ENCODE measurements around the gene PTER. TPM values are rescaled to one million over a fixed set of nuclear protein-coding genes. Genes with fewer than 3 reads are reported as not detected.

The PTER gene
- total RNA-seq, 1 experiment from 2014 or later: 7.2 TPM

DNA sequence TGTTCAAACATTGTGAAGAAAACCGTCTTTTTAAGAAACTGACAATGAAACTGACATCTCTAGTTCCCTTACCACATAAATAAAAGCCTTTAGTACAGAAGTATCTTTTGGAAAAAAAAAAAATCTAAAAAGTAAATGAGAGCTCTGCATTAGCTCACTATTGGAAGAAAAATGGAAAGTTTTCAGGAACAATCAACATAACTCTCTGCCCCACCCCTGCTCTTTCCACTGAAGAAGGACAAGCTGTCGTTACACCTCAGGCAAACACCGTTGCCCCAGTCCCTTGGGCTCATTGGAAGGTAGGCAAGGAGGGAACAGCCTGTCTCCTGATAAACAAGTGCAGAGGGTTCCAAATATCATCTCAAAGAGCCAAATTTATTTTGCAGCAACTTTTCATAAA lies 107.3 kb downstream of the PTER start:
- no peak for DNase-seq (ENCODE audit: low read depth)

DNA sequence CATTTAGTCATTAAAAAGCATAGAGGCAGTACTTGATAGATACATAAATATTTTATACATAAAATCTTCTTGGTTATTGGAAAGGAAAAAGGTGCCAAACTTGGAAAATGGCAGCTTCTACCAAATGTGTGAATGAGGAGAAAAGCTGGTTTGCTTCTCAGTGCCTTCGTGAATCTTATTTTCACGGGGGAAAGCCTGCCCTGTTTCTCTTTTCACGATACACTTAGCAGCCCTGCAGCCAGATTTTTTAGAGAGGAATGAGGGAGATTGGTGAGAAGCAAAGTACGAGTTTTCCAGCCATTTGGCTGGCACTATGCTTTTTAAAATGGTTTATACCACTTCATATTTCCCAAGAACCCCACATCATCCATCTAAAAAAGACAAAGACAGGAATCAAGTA lies 107.8 kb downstream of the PTER start:
- no peak for DNase-seq (ENCODE audit: low read depth)

DNA sequence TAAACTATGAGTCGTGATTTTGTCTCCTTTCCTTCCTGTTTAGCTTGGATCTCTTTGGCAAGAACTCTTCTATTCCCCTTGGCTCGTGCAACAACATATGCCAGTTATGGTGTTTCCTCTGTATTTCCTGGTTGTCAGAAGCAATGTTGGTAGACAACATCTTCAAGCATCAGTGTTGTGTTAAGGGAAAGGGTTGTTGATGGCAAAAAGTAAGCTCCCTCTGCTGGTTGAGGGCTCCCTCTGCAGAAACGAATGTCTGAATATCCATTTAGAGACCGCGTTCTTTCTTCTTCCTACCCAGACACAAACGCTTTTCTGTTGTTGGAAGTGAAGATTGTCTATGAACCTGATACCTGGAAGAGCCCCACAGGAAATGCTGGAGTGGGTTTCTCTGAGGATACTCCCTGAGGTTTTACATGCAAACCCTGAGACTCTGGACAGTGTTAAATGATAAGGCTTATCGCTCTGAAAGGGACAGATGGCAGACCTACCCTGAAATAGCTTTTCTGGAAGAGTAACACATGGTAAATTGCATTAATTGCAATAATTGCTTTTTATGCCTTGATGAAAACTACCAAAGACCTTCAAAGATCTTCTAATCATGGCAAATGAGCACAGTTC lies 108.4 kb downstream of the PTER start:
- peak; percentile 24 for DNase-seq (ENCODE audit: low read depth)

DNA sequence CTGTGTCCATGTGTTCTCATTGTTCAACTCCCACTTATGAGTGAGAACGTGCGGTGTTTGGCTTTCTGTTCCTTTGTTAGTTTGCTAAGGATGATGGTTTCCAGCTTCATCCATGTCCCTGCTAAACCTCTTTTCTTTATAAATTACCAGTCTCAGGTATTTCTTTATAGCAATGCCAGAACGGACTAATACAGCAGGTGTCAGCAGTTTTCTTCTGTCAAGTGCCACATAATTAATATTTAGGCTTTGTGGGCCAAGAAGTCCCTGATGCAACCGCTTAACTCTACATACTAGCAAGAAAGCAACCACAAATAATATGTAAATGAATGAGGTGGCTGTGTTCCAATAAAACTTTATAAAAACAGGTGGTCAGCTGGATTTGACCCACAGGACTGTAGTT lies 111.2 kb downstream of the PTER start:
- no peak for DNase-seq (ENCODE audit: low read depth)

DNA sequence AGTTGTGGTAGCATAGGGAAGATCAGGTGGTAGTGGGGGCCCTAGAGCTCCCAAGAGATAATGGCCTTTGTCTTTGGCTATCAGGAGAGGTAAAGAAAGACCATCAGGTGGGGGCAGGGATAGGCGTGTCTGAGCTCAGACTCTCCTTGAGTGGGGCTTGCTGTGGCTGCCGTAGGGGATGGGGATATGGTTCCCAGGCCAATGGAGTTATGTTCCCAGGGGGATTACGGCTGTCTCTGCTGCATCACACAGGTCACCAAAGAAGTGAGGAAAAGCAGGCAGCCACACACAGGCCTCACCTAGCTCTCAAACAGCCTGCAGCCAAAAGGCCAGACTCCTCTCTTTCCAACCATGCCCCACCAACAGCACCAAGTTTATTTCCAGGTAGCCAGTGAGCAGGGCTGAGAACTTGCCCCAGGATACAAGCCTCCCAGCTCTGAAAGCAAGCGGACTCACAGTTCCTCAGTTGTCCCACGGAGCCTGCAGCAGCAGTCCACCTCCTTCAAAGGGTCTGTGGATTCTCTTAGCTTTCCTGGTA lies 122.5 kb downstream of the PTER start:
- DNase-seq (ENCODE audit: low read depth): no peak

DNA sequence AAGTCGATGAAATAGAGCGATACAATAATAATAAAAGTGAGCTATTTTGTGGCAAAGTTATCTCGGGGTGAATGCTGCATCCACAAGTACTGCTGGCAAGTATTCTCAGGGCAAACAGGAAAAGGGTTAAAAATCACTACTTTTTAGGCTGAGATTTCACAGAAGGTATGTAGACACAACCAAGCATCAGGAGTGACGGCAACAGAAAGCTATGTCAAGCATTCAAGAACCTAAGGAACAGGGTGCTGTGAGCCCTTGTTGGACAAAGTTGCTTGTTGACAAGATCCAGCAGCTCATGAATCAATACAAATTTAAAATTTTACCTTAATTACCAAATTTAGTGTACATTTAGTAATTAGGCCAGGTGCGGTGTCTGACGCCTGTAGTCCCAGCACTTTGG lies 126.1 kb downstream of the PTER start:
- no peak for DNase-seq (ENCODE audit: low read depth)

Other genes with a start within 250 kb of the PTER start
- not detected in 2 replicates for gene C1QL3, start 84.9 kb downstream of the PTER start, total RNA-seq (2014; rRNA removed; shearing (Covaris generic))

All from Daoy (cell line).